ENCODE results near the gene ANXA2.

The ANXA2 gene

DNA sequence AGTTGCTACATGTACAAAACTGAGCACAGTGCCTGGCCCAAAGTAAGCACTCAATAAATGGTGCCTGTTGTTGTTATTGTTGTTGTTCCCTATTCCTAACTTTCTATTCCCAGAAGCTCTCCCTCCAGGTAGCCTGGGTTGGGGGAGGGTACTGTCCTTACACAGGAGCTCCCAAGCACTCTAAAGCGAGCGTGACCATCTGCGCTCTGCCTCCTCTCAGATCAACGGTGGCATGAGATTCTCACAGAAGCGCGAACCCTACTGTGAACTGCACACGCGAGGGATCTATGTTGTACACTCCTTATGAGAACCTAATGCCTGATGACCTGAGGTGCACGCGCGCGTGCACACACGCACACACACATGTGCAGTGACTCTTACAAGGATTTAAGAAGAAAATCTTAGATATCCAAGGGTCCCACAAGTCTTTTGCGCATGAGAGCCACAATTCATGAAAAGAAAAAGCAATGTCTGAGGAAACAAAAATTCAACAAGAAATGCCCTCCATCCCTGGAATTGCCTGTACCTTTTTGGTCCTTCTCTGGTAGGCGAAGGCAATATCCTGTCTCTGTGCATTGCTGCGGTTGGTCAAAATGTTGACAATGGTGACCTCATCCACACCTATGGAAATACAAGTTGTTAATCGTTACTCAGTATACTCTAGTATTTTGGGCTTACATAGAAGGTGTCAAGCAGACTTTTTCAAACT, 33.7 kb downstream of the ANXA2 start:
- no peak for DNase-seq

DNA sequence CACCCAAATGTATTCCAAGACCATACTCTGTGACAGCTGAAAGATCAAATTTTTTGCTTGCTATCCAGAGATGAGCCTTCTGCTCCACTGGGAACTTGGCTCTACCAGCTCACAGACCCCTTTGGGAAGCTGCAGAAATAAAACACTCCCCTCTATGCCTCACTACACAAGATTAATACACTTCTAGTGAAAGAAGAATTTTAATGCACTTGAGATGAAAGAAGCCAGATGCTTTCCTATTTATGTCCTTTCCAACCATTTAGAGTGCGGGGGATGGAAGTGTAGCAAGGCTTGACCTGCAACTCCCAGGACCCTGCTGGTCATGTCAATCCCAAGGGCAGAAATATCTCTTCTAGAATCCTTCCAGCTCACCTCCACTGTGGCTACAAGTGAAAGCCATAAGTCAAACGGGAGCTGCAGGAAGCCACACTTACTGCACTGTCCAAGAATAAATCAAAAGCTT, 34.7 kb downstream of the ANXA2 start:
- DNase-seq = no peak

- no peak for DNase-seq
These were observed 35.3 kb downstream of the ANXA2 start for GRCh38 chr15:60362321-60363086.

DNA sequence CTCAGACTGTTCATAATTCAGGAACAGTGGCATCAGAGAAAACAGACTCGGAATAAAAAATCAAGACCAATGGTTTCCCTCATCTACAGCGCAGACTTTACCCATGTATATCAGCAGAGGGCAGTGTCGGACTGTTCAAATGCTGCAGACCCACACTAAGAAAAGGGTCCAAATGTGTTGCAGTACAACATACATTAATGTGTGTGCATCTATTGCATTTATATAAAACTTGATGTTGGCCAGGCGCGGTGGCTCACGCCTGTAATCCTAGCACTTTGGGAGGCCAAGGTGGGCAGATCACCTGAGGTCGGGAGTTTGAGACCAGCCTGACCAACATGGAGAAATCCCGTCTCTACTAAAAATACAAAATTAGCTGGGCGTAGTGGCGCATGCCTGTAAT, 38.0 kb downstream of the ANXA2 start:
- peak; percentile 60 for DNase-seq

DNA sequence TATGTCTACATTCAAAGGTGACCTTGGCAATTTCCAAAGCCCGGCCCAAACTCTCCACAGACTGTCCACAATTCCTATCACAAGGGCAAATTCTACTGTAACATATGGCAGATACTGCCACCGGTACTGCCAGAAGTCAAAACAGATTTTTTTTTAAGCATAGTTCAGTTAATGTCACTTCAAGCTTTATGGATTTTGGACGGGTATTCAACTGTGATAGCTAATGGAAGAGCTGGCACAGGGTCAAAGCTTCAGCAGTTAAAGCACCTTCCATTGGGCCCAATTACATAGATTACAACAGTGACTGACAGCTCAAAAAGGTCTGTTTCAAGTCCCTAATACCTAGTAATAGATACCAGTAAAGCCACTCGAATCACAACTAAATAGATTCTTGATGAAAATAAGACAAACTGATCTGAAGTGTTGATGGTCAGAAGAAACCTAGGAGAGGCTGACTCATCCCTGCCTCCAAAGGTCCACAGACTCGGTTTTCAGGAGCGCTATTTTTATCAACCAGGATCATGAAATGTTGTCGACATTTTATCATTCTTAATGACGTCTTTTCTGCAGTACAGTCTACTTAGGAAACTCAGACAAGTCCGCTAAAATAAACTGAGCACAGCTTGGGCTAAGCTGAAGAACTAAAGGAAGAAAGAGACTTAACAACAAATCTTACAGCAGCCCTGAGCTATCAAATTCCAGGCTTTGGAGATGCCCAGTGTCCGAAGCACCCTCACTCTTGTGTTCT, 38.7 kb downstream of the ANXA2 start:
- DNase-seq = no peak

DNA sequence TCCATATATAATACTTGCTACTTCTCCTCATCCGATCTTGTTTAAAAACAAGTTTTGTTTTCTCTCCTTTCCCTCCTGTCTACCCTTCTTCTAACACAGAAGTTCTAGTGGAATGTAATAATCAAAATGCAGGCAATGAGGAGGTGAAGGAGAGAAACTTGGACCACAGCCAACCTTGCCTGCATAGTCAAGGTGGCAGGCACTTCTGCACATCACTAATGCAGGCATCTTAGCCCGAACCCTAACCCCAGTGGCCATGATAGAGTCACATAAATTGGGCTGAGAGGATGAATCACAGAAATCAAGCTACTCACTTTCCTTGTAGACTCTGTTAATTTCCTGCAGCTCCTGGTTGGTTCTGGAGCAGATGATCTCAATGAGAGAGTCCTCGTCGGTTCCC, 41.0 kb downstream of the ANXA2 start:
- no peak for DNase-seq

DNA sequence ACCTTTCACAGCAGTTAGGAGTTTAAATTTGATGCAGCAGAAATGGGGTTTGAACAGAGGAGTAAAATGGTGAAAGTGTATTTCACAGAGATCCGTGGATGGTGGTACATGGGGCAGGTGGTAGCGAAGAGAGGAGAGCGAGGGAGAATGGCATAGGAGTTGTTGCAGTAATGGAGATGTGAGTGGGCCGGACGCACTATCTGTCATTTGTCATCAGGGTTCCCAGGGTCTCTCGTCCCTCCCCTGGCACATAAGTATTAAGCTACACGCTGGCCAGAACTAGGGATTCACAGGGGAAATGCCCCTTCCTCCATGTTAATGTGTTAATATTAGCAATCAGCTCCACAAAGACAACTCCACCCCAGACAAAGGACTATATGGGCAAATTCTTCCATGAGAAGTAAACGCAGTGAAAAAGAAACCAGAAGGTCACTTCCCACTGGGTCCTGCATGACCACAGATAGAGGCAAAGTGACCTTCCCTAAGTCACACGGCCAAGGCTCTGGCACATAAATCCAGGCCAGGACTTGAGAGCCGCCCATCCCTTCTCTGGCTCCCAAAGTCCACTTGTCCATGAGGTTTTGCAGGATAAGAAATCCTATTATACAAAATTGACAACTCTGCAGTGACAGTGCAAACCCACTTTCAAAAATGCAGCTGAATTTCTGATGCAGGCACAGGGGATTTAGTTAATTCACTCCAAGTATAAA, 42.5 kb downstream of the ANXA2 start:
- no peak for DNase-seq

GRCh38 chr15:60353245-60353920, 44.4 kb downstream of the ANXA2 start:
- no peak for DNase-seq

- DNase-seq = no peak
These were observed 45.3 kb downstream of the ANXA2 start for GRCh38 chr15:60352525-60352924.

GRCh38 chr15:60351066-60351465, 46.7 kb downstream of the ANXA2 start:
- DNase-seq = no peak

DNA sequence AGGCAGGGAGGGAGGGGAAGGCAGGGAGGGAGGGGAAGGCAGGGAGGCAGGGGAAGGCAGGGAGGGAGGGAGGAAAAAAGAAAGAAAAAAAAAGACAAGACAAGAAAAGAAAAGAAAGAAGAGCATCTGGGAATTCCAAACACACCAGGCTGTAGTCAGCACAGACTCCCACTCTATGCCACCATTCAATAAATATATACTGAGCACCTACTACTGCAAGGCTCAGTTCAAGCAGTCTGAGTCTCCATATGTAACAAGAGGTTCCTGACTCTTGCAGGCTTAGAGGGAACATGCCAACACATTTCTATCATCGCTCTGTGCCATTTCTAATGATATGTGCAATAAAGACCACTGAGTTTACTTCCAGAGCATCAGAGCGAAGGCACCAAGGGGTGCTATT, 47.7 kb downstream of the ANXA2 start:
- DNase-seq = no peak

- no peak for DNase-seq
These were observed 48.2 kb downstream of the ANXA2 start for GRCh38 chr15:60349589-60349988.

DNA sequence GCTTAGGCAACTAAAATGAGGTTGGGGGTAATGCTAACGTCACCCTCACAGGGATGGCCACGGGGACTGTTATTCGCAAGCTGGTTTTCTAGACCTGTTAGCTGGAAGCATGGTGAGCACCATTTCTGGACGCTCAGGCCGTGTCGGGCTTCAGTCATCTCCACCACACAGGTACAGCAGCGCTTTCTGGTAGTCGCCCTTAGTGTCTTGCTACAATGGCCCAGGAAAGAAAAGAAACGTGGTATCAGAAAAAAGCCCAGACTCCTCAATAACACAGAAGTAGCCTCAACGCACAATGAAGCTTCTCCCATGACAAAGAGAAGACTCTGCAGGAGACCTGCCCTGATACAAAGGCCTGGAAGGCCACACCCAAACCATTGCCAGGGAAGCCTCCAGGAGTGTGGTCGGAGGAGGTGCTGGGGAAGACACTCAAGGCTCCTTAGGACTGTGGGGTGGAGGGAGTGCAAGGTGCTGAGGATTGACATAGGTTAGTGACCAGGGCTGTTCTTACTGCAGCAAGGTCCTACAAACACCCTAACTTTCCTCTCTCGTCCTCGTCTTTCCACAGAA, 50.2 kb downstream of the ANXA2 start:
- no peak for DNase-seq

GRCh38 chr15:60346653-60347052, 51.1 kb downstream of the ANXA2 start:
- no peak for DNase-seq

- no peak for DNase-seq
These were observed 51.7 kb downstream of the ANXA2 start for GRCh38 chr15:60346077-60346476.

GRCh38 chr15:60345598-60345997, 52.2 kb downstream of the ANXA2 start:
- DNase-seq = no peak

DNA sequence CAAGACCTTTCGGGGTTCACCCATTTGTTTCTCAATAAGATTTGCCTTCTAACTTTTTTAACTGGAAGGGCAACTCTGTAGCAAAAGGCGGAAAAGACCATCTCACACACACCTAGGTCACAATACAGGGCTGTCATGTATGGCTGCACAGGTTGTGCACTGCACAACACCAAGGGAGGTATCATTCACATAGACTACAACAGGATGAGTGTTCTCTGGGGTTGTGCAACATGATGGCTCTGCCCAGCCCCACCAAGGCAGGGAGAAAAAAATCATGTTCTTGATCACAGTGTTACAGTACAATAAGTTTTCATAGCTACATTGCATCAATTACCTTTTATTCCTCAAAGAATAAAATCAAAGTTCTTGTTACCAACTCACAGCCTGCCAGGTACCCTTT, 52.8 kb downstream of the ANXA2 start:
- no peak for DNase-seq

DNA sequence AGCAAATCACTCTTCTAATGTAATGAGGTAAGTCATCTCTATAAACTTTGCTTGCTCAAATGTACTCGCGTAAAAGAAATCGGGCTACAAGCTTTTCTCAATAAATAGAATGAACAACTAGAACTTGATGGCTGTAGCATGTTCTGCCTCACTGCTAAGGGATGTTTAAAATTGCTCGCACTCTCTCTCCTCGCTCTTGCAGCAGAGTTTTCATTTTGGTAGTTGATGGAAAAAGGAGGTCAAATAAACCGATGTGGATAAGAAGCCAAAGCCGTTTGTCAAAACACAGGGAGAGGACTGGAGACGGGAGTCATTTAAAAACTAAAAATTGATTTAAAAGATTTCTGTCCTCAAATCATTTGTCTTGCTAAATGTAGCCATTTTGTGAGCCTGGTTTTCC, 53.3 kb downstream of the ANXA2 start:
- DNase-seq = no peak

DNA sequence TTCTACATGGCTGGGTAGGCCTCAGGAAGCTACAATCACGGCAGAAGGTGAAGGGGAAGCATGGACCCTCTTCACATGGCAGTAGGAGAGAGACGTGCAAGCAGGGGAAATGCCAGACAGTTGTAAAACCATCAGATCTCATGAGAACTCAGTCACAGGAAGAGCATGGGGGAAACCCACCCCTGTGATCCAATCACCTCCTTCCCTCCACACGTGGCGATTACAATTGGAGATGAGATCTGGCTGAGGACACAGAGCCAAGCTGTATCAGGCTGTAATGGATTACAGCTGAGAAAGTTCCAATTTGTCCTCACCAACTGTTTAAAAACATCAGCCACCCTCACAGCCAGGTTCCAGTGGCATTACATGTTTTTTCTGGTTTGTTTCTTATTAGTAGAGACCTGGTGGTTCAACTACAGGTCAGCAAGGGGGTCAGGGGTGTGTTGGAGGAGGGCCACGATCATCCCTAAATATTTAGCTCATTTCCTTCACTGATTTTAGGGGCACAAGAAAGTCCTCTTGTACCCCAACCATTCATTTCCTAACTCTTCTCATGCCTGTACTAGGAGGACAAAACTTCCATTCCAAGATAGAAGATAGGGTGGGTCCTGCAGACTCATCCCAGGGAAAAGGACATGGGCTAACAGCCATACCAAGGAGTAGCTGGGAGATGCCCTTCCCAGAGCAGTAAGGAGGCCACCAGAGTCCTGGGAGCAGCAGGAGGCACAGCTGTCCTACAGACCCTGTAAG, 54.4 kb downstream of the ANXA2 start:
- no peak for DNase-seq

DNA sequence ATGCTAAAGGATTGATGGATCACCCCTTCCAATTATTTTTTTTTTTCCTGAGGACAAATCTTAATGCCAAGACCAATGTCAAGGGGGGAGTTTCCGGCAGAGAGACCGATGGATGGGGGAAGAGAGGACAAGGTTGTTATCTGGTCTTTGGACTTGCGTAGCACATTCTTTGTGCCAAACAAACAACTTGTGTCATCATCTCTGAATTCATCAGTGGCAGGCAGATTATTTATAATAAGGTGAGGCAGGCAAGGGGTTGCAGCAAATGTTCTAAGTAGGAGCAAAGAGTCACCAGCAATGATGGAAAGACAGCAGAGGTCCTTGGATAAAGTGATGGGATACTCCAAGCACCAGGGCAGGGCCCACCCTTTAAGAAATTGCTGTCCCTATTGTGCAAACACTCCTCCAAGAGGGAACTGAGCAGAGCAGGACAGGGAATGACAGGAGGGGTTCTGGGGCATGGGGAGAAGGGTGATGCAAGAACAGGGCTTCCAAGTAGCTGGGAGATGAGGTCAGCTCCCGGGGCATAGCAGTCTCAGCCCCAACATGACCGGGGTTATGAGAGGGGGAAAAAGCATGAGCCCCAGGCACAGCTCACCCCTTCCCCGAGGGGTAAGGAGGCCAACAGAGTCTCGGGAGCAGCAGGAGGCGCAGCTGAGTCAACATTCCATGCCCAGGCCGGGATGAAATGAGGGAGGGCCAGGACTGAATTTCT, 57.4 kb downstream of the ANXA2 start:
- no peak for DNase-seq

GRCh38 chr15:60339236-60339635, 58.5 kb downstream of the ANXA2 start:
- no peak for DNase-seq
